ENCODE results near the gene TES. TPM values are rescaled to one million over a fixed set of nuclear protein-coding genes. Genes with fewer than 3 reads are reported as not detected.

The TES gene
- total RNA-seq, 1 experiment from 2014 or later, result 120 TPM

DNA sequence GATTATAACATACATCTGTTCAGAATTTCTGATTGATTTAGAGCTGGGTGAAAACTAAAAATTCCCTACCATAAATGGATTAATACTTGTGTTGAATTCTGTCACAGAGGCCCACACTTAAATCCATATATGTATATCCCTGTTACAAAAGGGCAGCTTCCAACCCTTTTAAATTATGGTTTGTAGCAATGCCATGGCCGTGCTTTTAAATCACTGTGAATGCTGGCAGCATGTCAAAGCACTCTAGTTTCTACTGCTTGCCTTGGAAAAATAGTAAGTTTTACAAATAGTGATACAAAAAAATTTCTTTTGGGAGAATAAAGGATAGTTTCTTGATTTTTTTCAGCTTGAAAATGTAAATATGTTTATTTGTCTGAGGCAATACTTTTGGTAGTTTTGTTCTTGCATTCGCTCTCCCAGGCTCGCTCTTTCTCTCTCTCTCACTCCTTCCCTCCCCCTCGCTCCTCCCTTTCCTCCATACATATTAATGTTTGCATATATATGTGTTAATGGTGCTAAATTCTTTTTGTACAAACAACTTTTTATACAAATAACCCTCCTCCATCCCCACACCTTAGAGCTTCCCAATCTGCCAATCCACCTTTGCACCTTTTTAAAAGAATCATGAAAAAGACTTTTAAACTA lies 29.8 kb downstream of the TES start:
- no peak overlapping the region for H3K27ac ChIP-seq (ENCODE audit: low read length)
- no peaks in the 10 kb centered on the region for H3K9me2 ChIP-seq (replicated peaks; ENCODE audit: low read length)
- DNase-seq (no peak), ATAC-seq (no peak)
- no peak overlapping the region for H3K9ac ChIP-seq (ENCODE audit: low read length)
- H3K36me3 ChIP-seq (ENCODE audit: low read depth, low read length), result peaks cover 69% of the 10 kb centered on the region
- POLR2A ChIA-PET (ENCODE audit: unreplicated experiment), result no interaction called here
- H3K4me2 ChIP-seq (ENCODE audit: low read length), result no peak overlapping the region
- no peaks in the 10 kb centered on the region for H3K9me3 ChIP-seq (ENCODE audit: low read length)
- H3K4me1 ChIP-seq (ENCODE audit: insufficient read depth, low read length), result no peaks in the 10 kb centered on the region
- CTCF ChIA-PET, result no interaction called here
- TF ChIP-seq EZH2 (IDR thresholded peaks at IDR 0.05; ENCODE audit: low read length, unreplicated experiment), result no peak
- TF ChIP-seq, protein P1, sequence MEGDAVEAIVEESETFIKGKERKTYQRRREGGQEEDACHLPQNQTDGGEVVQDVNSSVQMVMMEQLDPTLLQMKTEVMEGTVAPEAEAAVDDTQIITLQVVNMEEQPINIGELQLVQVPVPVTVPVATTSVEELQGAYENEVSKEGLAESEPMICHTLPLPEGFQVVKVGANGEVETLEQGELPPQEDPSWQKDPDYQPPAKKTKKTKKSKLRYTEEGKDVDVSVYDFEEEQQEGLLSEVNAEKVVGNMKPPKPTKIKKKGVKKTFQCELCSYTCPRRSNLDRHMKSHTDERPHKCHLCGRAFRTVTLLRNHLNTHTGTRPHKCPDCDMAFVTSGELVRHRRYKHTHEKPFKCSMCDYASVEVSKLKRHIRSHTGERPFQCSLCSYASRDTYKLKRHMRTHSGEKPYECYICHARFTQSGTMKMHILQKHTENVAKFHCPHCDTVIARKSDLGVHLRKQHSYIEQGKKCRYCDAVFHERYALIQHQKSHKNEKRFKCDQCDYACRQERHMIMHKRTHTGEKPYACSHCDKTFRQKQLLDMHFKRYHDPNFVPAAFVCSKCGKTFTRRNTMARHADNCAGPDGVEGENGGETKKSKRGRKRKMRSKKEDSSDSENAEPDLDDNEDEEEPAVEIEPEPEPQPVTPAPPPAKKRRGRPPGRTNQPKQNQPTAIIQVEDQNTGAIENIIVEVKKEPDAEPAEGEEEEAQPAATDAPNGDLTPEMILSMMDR (conservative IDR thresholded peaks at IDR 0.05; ENCODE audit: low read depth, low read length), result no peak
- TF ChIP-seq EZH2phosphoT487 (IDR thresholded peaks at IDR 0.05; ENCODE audit: borderline replicate concordance, low read length), result no peak
- BruUV-seq (replicated peaks), result no TSS peak
- no peaks in the 10 kb centered on the region for H3F3A ChIP-seq (ENCODE audit: low read length, unreplicated experiment)
- H2AFZ ChIP-seq (ENCODE audit: low read length), result no peak overlapping the region
- no peaks in the 10 kb centered on the region for H3K27me3 ChIP-seq (ENCODE audit: low read length)
- peaks cover 58% of the 10 kb centered on the region for H3K79me2 ChIP-seq (ENCODE audit: low read length)
- 0 out of 2 replicates have a peak, but pooled peaks cover 24% of the 10 kb centered on the region for H4K20me1 ChIP-seq (ENCODE audit: low read length)
- intact Hi-C loops (cut with micrococcal nuclease), result no loop called here
- H3K4me3 ChIP-seq (ENCODE audit: low read length), result no peak overlapping the region

DNA sequence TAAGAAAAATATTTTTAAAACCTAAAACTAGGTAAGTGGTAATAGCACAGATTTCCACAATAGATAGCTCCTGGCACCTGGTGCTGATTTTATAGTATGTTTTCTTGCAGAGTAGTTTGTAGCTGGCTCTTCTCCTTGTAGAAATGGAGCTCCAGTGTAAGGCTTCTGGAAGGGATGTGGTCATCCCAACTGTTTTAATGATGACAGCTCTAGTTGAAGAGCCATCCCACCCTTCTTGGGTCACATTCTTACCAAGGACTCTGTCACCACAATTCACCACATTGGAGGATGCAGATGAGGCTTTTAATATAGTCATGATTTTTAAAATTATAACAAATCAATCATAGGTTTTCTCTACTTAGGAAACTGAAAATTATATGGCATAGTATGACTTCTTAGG lies 31.0 kb downstream of the TES start:
- Histone ChIP-seq H3K9me2 (replicated peaks; ENCODE audit: low read length) (no peaks in the 10 kb centered on the region), H3K79me2 (ENCODE audit: low read length) (peaks cover 50% of the 10 kb centered on the region), H3K4me3 (ENCODE audit: low read length) (no peak overlapping the region), H3F3A (ENCODE audit: low read length, unreplicated experiment) (no peaks in the 10 kb centered on the region), H3K9me3 (ENCODE audit: low read length) (no peaks in the 10 kb centered on the region), H3K36me3 (ENCODE audit: low read depth, low read length) (peaks cover 73% of the 10 kb centered on the region), H3K4me2 (ENCODE audit: low read length) (no peak overlapping the region), H3K27ac (ENCODE audit: low read length) (no peak overlapping the region), H4K20me1 (ENCODE audit: low read length) (0 out of 2 replicates have a peak, but pooled peaks cover 17% of the 10 kb centered on the region), H3K4me1 (ENCODE audit: insufficient read depth, low read length) (no peaks in the 10 kb centered on the region), H3K9ac (ENCODE audit: low read length) (no peak overlapping the region), H3K27me3 (ENCODE audit: low read length) (no peaks in the 10 kb centered on the region), H2AFZ (ENCODE audit: low read length) (no peak overlapping the region)
- ChIA-PET POLR2A (ENCODE audit: unreplicated experiment) (interaction anchor here (0.6 to 0.7 kb wide), 2 partner anchors 53 to 196 kb away, joined by 3 to 8 read pairs; no protein-coding TSS in a partner anchor), CTCF (interaction anchor here (0.7 kb wide), 1 partner anchor 211 kb away, joined by 3 read pairs; no protein-coding TSS in a partner anchor)
- no TSS peak for BruUV-seq (replicated peaks)
- DNase-seq (no peak), ATAC-seq (no peak)
- intact Hi-C loops (cut with micrococcal nuclease), result no loop called here
- TF ChIP-seq, protein P1 (conservative IDR thresholded peaks at IDR 0.05; ENCODE audit: low read depth, low read length), result no peak
- TF ChIP-seq EZH2phosphoT487 (IDR thresholded peaks at IDR 0.05; ENCODE audit: borderline replicate concordance, low read length), result no peak
- no peak for TF ChIP-seq EZH2 (IDR thresholded peaks at IDR 0.05; ENCODE audit: low read length, unreplicated experiment)

DNA sequence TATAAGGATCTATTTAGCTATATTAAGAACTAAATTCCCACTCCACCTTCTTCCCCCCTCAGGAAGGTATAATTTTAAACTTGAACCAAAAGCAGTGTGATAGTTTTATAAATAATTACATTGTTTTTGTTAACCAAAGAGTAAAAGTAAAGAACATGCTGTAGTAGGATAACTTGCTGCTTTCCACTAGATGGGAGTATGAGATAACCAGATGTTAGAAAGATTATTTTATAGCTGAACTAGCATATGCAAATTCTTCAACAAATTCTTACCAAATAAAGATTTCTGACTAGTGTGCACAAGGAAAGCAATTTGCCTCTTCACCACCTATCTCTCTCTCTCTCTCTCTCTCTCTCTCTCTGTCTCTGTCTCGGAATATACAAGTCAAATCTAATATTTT lies 31.8 kb downstream of the TES start:
- POLR2A ChIA-PET (ENCODE audit: unreplicated experiment), result no interaction called here
- Histone ChIP-seq H3F3A (ENCODE audit: low read length, unreplicated experiment) (no peaks in the 10 kb centered on the region), H4K20me1 (ENCODE audit: low read length) (0 out of 2 replicates have a peak, but pooled peaks cover 12% of the 10 kb centered on the region), H3K9me2 (replicated peaks; ENCODE audit: low read length) (no peaks in the 10 kb centered on the region), H3K79me2 (ENCODE audit: low read length) (peaks cover 48% of the 10 kb centered on the region), H3K4me1 (ENCODE audit: insufficient read depth, low read length) (no peaks in the 10 kb centered on the region), H2AFZ (ENCODE audit: low read length) (no peak overlapping the region), H3K9me3 (ENCODE audit: low read length) (no peaks in the 10 kb centered on the region), H3K4me2 (ENCODE audit: low read length) (no peak overlapping the region), H3K4me3 (ENCODE audit: low read length) (no peak overlapping the region), H3K27ac (ENCODE audit: low read length) (no peak overlapping the region), H3K36me3 (ENCODE audit: low read depth, low read length) (peaks cover 64% of the 10 kb centered on the region), H3K27me3 (ENCODE audit: low read length) (no peaks in the 10 kb centered on the region), H3K9ac (ENCODE audit: low read length) (no peak overlapping the region)
- TF ChIP-seq, protein P1 (conservative IDR thresholded peaks at IDR 0.05; ENCODE audit: low read depth, low read length), result no peak; the same call in 1 of the 2 replicates
- TF ChIP-seq EZH2 (IDR thresholded peaks at IDR 0.05; ENCODE audit: low read length, unreplicated experiment) (no peak), EZH2phosphoT487 (IDR thresholded peaks at IDR 0.05; ENCODE audit: borderline replicate concordance, low read length) (no peak)
- CTCF ChIA-PET, result interaction anchor here (0.5 to 0.6 kb wide), 4 partner anchors 47 to 516 kb away, joined by 3 to 4 read pairs (median 3); no protein-coding TSS in a partner anchor
- DNase-seq (no peak), ATAC-seq (no peak)
- BruUV-seq (replicated peaks), result no TSS peak
- intact Hi-C loops (cut with micrococcal nuclease), result no loop called here
